DND-41 (cell line): ENCODE data around the gene SNAPIN.

Source experiments
- EZH2 ChIP-seq: IDR thresholded peaks from 3 replicates; pipeline ENCODE4 v1.6.1; 2012; ENCODE audit warnings: borderline replicate concordance, low read depth, mild to moderate bottlenecking, moderate library complexity, low read length, inconsistent platforms; ENCODE audit not compliant: severe bottlenecking
- TF ChIP-seq, protein P1 (sequence below): IDR thresholded peaks from 2 replicates; pipeline ENCODE4 v1.5.1; 2012; ENCODE audit warnings: borderline replicate concordance, low read length, moderate library complexity, mild to moderate bottlenecking; ENCODE audit not compliant: poor library complexity, severe bottlenecking; ENCODE audit errors: extremely low read depth

DNA sequence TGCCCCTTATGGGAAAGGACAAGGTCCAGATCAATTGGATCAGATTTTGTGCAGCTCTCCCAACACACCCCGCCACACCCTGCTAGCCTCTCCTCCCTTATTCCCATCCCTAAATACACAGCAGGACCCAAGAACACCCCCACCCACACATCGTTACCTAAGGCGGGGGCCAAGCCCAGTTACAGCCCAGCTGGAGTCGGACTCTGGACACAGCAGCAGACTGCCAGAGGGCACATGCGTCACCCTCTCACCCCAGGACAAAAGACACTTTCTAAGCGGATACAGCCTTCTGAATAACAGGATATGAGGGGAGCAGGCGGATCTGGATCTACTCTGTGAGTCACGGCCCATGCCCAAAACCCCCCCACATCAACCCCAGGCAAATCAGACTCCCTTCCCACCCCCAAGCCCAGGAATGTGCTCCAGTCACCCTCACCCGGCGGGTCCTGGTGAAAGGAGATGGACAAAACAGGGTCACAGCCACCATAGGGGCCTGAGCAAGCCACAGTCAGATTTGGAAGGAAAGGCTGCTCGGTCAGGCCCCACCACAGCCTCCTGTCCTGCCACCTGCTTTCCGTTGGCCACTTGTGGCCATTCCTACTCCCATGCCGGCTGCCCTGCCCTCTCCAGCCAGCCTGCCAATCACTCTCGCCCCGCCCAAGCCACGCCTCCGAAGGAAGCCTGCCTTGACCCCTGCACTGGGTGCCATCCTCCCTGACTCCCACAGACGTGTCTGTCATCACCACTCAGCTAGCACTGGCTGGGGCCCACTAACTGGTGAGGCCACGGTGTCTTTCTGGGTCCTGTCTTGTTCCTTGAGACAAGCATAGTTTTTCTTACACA is 49.5 kb upstream of the SNAPIN start:
- TF ChIP-seq, protein P1, sequence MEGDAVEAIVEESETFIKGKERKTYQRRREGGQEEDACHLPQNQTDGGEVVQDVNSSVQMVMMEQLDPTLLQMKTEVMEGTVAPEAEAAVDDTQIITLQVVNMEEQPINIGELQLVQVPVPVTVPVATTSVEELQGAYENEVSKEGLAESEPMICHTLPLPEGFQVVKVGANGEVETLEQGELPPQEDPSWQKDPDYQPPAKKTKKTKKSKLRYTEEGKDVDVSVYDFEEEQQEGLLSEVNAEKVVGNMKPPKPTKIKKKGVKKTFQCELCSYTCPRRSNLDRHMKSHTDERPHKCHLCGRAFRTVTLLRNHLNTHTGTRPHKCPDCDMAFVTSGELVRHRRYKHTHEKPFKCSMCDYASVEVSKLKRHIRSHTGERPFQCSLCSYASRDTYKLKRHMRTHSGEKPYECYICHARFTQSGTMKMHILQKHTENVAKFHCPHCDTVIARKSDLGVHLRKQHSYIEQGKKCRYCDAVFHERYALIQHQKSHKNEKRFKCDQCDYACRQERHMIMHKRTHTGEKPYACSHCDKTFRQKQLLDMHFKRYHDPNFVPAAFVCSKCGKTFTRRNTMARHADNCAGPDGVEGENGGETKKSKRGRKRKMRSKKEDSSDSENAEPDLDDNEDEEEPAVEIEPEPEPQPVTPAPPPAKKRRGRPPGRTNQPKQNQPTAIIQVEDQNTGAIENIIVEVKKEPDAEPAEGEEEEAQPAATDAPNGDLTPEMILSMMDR: no peak
- no peak for TF ChIP-seq EZH2
